Fibroblast of peridontal ligament (primary cell): ENCODE data around the gene IL4R.

Experiments used
- DNase-seq: peaks from one replicate; pipeline ENCODE4 v3.0.0-alpha.2; 2010; ENCODE audit errors: extremely low read depth

Gene IL4R

GRCh38 chr16:27315333-27316037 is 1.7 kb downstream of the IL4R start:
- DNase-seq, result peak; percentile 52

- no peak for DNase-seq
Observed at GRCh38 chr16:27316038-27316680, 2.4 kb downstream of the IL4R start.

GRCh38 chr16:27317320-27317719 is 3.5 kb downstream of the IL4R start:
- DNase-seq, result no peak

GRCh38 chr16:27317738-27318391 is 4.1 kb downstream of the IL4R start:
- DNase-seq, result no peak

GRCh38 chr16:27318392-27319256 is 4.8 kb downstream of the IL4R start:
- DNase-seq, result no peak

GRCh38 chr16:27319257-27319965 is 5.6 kb downstream of the IL4R start:
- no peak for DNase-seq

GRCh38 chr16:27320261-27321012 is 6.7 kb downstream of the IL4R start:
- DNase-seq, result no peak

GRCh38 chr16:27321013-27321915 is 7.5 kb downstream of the IL4R start:
- DNase-seq, result peak; percentile 76

GRCh38 chr16:27322858-27323780 is 9.3 kb downstream of the IL4R start:
- DNase-seq, result no peak

GRCh38 chr16:27323781-27324561 is 10.2 kb downstream of the IL4R start:
- no peak for DNase-seq

- DNase-seq, result no peak
Observed at GRCh38 chr16:27324851-27325301, 11.1 kb downstream of the IL4R start.

GRCh38 chr16:27325736-27326135 is 12.0 kb downstream of the IL4R start:
- no peak for DNase-seq

GRCh38 chr16:27326251-27326650 is 12.5 kb downstream of the IL4R start:
- DNase-seq, result no peak

GRCh38 chr16:27326738-27327585 is 13.2 kb downstream of the IL4R start:
- peak; percentile 97 for DNase-seq

GRCh38 chr16:27327586-27327915 is 13.8 kb downstream of the IL4R start:
- DNase-seq, result no peak

GRCh38 chr16:27328937-27329336 is 15.2 kb downstream of the IL4R start:
- DNase-seq, result no peak
